HG02759 (cell line): Measurements from ENCODE around the gene TWSG1.
"Not testable (repeated sequence)": the region's sequence is repeated elsewhere in the genome, so short reads cannot be mapped to it uniquely, and the experiment has no call there.

Experiments
- ATAC-seq: cut with Tn5 transposase; IDR thresholded peaks from one replicate; pipeline ENCODE4 v1.9.1; 2021; ENCODE audit warnings: mild to moderate bottlenecking, moderate library complexity; ENCODE audit not compliant: unreplicated experiment

Gene TWSG1

GRCh38 chr18:9334973-9335696 lies 562 bp downstream of the TWSG1 start:
- peak; percentile 44 for ATAC-seq

GRCh38 chr18:9335697-9336045 lies 1.1 kb downstream of the TWSG1 start:
- ATAC-seq: no peak

DNA sequence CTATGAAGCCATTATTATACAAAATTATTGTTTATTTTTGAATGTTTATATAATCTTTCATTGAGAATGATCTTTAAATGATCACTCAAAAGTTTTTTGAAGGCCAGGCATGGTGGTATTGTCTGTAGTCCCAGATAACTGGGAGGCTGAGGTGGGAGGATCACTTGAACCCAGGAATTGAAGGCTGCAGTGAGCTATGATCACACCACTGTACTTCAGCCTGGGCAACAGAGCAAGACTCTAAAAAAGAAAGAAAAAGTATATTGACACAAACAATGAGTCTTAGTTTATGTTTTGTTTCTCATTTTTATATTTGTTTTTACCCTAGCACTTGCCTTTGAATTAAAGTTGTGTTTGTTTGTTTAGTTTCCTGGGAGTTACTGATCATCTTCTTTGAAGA lies 2.3 kb downstream of the TWSG1 start:
- no peak for ATAC-seq

DNA sequence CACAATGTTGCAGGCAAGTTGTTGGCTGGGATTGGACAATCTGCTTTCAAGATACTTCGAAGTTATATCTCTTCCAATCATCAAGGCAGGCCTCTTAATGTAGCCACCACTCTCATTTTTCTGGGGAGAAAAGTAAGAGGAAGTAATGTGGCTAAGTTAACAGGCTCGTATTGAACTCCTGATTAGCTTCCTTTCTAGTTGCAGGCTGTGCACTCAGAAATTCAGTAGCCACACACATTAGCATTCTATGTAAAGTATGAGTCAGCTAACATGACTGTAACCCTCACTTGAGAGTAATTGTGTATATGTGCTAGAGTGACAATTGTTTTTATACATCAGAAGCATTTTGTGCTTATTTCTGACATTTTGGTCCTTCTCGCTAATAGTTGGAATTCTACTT lies 3.3 kb downstream of the TWSG1 start:
- ATAC-seq: no peak

DNA sequence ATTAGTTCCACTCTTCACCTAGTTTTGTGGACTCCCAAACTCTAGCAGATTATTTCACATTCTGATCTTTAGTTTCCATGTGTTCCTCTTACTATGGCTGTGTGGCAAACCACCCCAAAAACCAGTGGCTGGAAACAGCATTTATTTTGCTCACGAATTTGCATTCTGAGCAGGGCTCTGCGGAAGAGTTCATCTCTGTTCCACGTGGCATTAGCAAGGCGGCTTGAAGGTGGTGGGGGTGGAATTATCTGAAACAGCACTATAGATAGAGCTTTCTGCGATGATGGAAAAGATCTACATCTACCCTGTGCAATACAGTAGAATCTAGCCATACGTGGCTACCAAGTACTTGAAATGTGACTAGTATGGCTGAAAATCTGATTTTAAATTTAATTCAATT lies 5.9 kb downstream of the TWSG1 start:
- ATAC-seq: no peak

- no peak for ATAC-seq
Measured at GRCh38 chr18:9343577-9343976, 9.0 kb downstream of the TWSG1 start.

DNA sequence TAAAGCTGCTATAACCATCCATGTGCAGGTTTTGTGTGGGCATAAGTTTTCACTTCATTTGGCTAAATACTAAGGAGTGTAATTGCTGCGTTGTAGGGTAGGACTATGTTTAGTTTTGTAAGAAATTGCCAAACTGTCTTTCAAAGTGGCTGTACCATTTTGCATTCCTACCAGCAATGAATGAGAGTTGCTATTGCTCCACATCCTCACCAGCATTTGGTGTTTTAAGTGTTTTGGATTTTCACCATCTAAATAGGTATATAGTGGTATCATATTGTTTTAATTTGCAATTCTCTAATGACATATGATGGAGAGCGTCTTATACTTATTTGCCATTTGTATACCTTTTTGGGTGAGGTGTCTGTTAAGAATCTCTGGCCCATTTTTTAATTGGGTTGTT lies 12.2 kb downstream of the TWSG1 start:
- no peak for ATAC-seq

DNA sequence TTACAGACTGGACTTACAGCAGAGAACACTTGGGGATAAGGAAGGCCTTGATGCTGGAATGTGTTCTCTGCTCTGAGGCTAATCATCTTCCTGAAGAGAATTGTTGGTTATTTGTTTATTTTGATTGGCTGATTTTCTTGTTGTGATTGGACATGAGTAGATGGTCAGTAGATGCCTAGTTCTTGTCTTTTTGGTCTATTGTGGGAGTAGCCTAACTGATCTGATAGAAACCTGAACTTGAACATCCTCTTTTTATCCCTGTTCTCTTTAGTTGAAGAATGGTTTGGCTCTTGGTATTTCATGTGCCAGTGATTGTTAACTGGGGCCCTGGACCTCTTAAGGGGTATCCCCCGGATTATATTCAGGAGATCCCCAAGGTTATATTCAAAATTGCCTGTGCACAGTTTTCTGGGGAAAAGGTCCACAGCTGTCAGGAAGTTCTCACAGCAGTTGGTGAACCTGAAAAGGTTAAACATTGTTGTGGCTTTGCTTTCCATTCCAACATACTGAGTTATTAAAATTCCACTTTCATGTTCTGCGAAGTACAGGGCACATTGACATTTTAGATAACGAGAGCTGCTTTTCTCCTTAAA lies 13.6 kb downstream of the TWSG1 start:
- ATAC-seq: no peak

- ATAC-seq: no peak
Measured at GRCh38 chr18:9348766-9349165, 14.2 kb downstream of the TWSG1 start.

- peak; percentile 93 for ATAC-seq
Measured at GRCh38 chr18:9353596-9353995, 19.0 kb downstream of the TWSG1 start.

- no peak for ATAC-seq
Measured at GRCh38 chr18:9354256-9354655, 19.7 kb downstream of the TWSG1 start.

- no peak for ATAC-seq
Measured at GRCh38 chr18:9356976-9357375, 22.4 kb downstream of the TWSG1 start.

- ATAC-seq: no peak
Measured at GRCh38 chr18:9359796-9360195, 25.2 kb downstream of the TWSG1 start.

DNA sequence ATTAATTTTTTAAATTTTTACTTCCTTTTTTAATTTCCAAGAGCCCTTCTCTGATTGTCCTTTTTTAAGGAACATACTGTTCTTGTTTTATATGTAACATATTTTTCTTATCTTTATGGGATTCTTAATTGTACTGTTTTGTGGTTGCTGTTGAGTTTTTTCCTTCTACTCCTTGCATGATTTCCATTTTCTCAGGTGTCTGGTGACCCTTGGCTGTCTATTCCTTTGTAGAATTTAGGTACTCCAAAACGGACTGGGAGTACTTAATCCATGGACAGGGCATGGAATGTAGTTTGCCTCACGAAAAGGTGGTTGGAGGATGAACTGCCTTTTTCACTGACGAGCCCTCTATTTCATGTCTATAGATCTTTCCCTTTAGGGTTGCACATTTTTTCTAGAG lies 26.6 kb downstream of the TWSG1 start:
- no peak for ATAC-seq

DNA sequence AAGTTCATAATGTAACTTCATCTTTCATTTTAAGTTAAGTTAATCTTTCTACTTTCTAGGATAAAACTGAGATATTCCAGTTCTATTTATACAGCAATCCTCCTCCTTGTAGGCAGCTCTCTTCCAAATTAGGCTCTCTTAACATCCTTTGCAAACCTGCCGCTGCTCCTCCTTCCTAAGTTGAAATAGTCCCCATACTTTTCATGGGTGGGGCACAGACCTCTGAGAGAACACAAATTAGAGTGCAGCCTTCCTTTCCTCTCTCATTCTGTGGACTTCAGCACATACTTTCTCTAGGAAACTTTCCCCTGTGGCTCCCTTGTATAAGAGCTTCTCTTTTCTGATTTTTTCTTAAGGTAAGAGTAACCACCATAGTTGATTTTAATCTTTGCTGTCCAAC lies 28.3 kb downstream of the TWSG1 start:
- no peak for ATAC-seq

DNA sequence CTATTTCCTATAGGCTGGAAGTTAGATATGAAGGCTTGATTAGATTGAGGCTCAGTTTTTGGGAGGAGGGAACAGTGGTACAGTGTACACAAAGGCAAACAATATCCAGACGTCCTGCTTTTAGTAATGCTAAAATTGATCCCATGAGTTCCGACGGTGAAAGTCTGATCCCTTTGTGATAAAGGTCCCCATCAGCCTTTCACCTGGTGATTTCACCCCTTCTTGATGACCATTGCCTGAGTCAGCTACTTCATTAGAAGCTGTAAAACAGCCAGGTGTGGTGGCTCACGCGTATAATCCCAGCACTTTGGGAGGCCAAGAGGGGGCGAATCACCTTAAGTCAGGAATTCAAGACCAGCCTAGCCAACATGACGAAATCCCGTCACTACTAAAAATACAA lies 29.7 kb downstream of the TWSG1 start:
- no peak for ATAC-seq

DNA sequence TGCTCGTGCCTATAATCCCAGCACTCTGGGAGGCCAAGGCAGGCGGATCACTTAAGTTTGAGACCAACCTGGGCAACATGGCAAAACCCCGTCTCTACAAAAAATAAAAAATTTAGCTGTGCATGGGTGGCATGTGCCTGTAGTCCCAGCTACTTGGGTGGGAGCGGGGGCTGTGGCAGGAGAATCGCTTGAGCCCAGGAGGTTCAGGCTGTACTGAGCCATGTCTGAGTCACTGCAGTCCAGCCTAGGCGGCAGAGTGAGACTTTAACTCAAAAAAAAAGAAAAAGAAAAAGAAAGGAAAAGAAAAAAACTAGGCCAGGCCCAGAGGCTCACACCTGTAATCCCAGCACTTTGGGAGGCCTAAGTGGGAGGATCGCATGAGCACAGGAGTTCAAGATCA lies 30.8 kb downstream of the TWSG1 start:
- ATAC-seq: no peak

GRCh38 chr18:9366126-9366714 lies 31.6 kb downstream of the TWSG1 start:
- ATAC-seq: no peak

GRCh38 chr18:9373254-9373653 lies 38.7 kb downstream of the TWSG1 start:
- not testable (repeated sequence) for ATAC-seq

- ATAC-seq: no peak
Measured at GRCh38 chr18:9379118-9379517, 44.5 kb downstream of the TWSG1 start.

DNA sequence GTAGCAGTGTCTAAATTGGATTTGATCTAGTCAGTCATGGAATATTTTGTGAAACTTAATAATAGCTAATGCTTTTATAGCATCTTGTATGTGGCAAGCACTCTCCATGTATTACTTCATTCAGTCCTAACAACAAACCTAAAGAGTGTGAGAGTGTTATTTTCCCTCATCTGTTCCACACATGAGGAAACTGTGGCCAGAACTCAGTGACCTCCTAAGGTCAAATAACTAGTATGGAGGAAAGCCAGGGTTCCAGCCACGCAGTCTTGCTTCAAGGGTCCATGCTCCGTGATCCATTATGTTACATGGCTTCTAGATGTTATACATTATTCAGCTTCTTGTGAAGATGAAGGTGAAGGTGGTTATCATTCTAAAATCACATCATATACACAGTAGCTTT lies 45.5 kb downstream of the TWSG1 start:
- ATAC-seq: no peak

DNA sequence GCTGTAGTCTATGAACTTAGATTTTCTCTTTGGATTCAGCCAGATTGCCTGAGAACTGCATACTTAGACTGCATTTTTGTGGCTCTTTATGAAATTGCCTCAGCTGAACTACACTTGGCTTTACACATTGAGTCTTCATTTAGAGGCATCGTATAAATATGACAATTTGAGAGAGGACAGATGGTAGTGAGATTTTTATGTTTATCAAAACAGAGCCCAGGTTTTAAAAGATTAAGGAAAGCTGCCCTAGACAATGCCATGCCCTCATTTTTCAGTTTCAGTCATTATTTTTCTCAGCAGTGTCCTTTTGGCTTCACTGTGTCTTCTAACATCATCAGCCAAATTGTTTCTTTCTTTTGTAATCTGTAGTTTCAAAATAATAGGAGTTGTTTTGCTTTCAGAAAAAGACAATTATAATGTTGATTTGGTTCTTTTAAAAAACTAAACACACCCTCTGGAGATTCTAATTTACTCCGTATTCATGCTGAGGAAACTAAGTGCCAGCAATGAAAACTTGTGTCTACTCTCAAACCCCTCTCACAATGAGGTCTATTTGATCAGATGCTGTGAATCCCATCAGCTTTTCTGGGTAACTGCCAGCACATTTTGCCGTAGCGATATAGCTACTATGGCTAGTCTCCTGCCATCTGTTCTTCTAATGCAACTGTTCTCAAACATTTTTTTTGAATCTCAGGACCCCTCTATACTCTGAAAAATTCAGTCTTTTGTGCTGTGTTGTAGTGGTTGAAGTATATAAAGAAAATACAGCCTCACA lies 46.2 kb downstream of the TWSG1 start:
- no peak for ATAC-seq
